HG03432 (cell line): ENCODE results near the gene ACOT8.

ENCODE experiments used
- ATAC-seq: cut with Tn5 transposase; IDR thresholded peaks from one replicate; pipeline ENCODE4 v1.9.1; 2021; ENCODE audit warnings: mild to moderate bottlenecking, moderate library complexity; ENCODE audit not compliant: unreplicated experiment

Gene ACOT8

GRCh38 chr20:45857882-45858216, 657 bp upstream of the ACOT8 start:
- ATAC-seq = peak; percentile 28

GRCh38 chr20:45853484-45853883, 3.7 kb downstream of the ACOT8 start:
- no peak for ATAC-seq

GRCh38 chr20:45852326-45852725, 4.9 kb downstream of the ACOT8 start:
- ATAC-seq = no peak

- no peak for ATAC-seq
Observed at GRCh38 chr20:45851501-45851900, 5.7 kb downstream of the ACOT8 start.

- ATAC-seq = no peak
Observed at GRCh38 chr20:45850926-45851325, 6.3 kb downstream of the ACOT8 start.

GRCh38 chr20:45850238-45850637, 7.0 kb downstream of the ACOT8 start:
- no peak for ATAC-seq

- ATAC-seq = no peak
Observed at GRCh38 chr20:45848969-45849582, 8.1 kb downstream of the ACOT8 start.

GRCh38 chr20:45848421-45848820, 8.8 kb downstream of the ACOT8 start:
- ATAC-seq = no peak

- no peak for ATAC-seq
Observed at GRCh38 chr20:45845452-45845851, 11.7 kb downstream of the ACOT8 start.

GRCh38 chr20:45843506-45843905, 13.7 kb downstream of the ACOT8 start:
- ATAC-seq = no peak

- ATAC-seq = no peak
Observed at GRCh38 chr20:45842169-45842812, 14.9 kb downstream of the ACOT8 start.

GRCh38 chr20:45841407-45842129, 15.6 kb downstream of the ACOT8 start:
- ATAC-seq = no peak

- ATAC-seq = no peak
Observed at GRCh38 chr20:45840700-45841198, 16.4 kb downstream of the ACOT8 start.

- no peak for ATAC-seq
Observed at GRCh38 chr20:45836841-45837240, 20.4 kb downstream of the ACOT8 start.

- ATAC-seq = no peak
Observed at GRCh38 chr20:45835825-45836224, 21.4 kb downstream of the ACOT8 start.

- no peak for ATAC-seq
Observed at GRCh38 chr20:45835329-45835765, 21.8 kb downstream of the ACOT8 start.

- ATAC-seq = no peak
Observed at GRCh38 chr20:45834797-45835161, 22.4 kb downstream of the ACOT8 start.

- ATAC-seq = peak; percentile 63
Observed at GRCh38 chr20:45833883-45834796, 23.1 kb downstream of the ACOT8 start.

- ATAC-seq = peak; percentile 49
Observed at GRCh38 chr20:45833030-45833882, 23.9 kb downstream of the ACOT8 start, which contains the start of gene SNX21. Gene SNX21, plus strand, starts transcription at chr20:45833799. Its CDS starts 121 bp downstream, at chr20:45833920.

- no peak for ATAC-seq
Observed at GRCh38 chr20:45832619-45833018, 24.6 kb downstream of the ACOT8 start.
